Measurements from ENCODE around the gene RNF123.

DNA sequence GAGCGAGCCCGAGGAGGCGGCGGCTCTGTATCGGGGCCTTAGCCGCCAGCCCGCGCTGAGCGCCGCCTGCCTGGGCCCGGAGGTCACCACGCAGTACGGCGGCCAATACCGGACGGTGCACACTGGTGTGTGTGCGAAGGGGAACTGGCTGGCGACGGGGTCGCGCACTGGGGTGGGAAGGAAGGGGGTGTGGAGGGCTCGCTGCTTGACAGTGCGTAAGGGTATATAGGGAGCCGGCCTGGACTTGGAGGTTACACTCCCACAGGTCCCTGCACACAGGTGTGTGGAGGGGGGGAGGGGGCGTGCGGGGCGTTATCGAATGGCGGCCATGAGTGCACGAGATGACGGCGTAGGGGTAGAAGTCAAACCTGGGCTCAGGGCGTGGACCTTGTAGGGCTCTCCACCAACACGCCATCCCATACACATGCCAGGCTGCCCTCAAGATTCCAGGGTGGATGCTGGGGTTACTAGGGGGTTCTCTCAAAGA, 14.8 kb upstream of the RNF123 start:
- TF ChIP-seq SUZ12 (IDR thresholded peaks at IDR 0.05; ENCODE audit: extremely low read depth, insufficient read depth, insufficient read length) (no peak), ZNF274 (IDR thresholded peaks at IDR 0.05; ENCODE audit: low read depth, low read length) (no peak), YY1 (IDR thresholded peaks at IDR 0.05; ENCODE audit: insufficient read depth, insufficient read length) (no peak)
